Activated naive CD8-positive, alpha-beta T cell (primary cell): ENCODE data around the gene PRDX3.

ENCODE experiments used
- H3K27ac Mint-ChIP-seq: one replicate; pipeline ENCODE4 v1.8.0; 2021; ENCODE audit warnings: mixed read lengths
- H3K27me3 Mint-ChIP-seq: one replicate; pipeline ENCODE4 v1.8.0; 2021; ENCODE audit warnings: mixed read lengths
- H3K36me3 Mint-ChIP-seq: one replicate; pipeline ENCODE4 v1.8.0; 2021; ENCODE audit warnings: mixed read lengths
- H3K4me1 Mint-ChIP-seq: one replicate; pipeline ENCODE4 v1.8.0; 2021; ENCODE audit warnings: low read depth, mixed read lengths
- H3K4me3 Mint-ChIP-seq: one replicate; pipeline ENCODE4 v1.8.0; 2021; ENCODE audit warnings: mild to moderate bottlenecking, mixed read lengths
- H3K9me3 Mint-ChIP-seq: one replicate; pipeline ENCODE4 v1.8.0; 2021; ENCODE audit warnings: low read depth, mixed read lengths

PRDX3 gene

GRCh38 chr10:119209736-119210355 lies 31.2 kb upstream of the PRDX3 start:
- peak overlapping the region; percentile 98 for H3K4me3 Mint-ChIP-seq
- H3K9me3 Mint-ChIP-seq = no peaks in the 10 kb centered on the region
- H3K27me3 Mint-ChIP-seq = no peaks in the 10 kb centered on the region
- H3K36me3 Mint-ChIP-seq = no peaks in the 10 kb centered on the region
- peak overlapping the region; percentile 93 for H3K27ac Mint-ChIP-seq
- H3K4me1 Mint-ChIP-seq = peaks cover 71% of the 10 kb centered on the region

- Mint-ChIP-seq H3K27ac (peak overlapping the region; percentile 93), H3K4me1 (peaks cover 68% of the 10 kb centered on the region), H3K9me3 (no peaks in the 10 kb centered on the region), H3K36me3 (no peaks in the 10 kb centered on the region), H3K4me3 (peak overlapping the region; percentile 98), H3K27me3 (no peaks in the 10 kb centered on the region)
Observed at GRCh38 chr10:119209035-119209735, 30.6 kb upstream of the PRDX3 start.

- no peaks in the 10 kb centered on the region for H3K9me3 Mint-ChIP-seq
- no peaks in the 10 kb centered on the region for H3K36me3 Mint-ChIP-seq
- peaks cover 62% of the 10 kb centered on the region for H3K4me1 Mint-ChIP-seq
- peak overlapping the region; percentile 98 for H3K4me3 Mint-ChIP-seq
- H3K27ac Mint-ChIP-seq = peak overlapping the region; percentile 93
- H3K27me3 Mint-ChIP-seq = no peaks in the 10 kb centered on the region
Observed at GRCh38 chr10:119208553-119208940, 29.9 kb upstream of the PRDX3 start.

- Mint-ChIP-seq H3K36me3 (no peaks in the 10 kb centered on the region), H3K27me3 (no peaks in the 10 kb centered on the region), H3K4me1 (peaks cover 58% of the 10 kb centered on the region), H3K27ac (peak overlapping the region; percentile 93), H3K9me3 (no peaks in the 10 kb centered on the region), H3K4me3 (peak overlapping the region; percentile 98)
Observed at GRCh38 chr10:119207713-119208552, 29.3 kb upstream of the PRDX3 start.

- H3K27me3 Mint-ChIP-seq = no peaks in the 10 kb centered on the region
- peak within 1 kb of the TSS; percentile 96 for H3K27ac Mint-ChIP-seq
- H3K4me3 Mint-ChIP-seq = peak within 1 kb of the TSS; percentile 98
- no peaks in the 10 kb centered on the region for H3K9me3 Mint-ChIP-seq
- no peaks in the 10 kb centered on the region for H3K36me3 Mint-ChIP-seq
- peaks cover 51% of the 10 kb centered on the region for H3K4me1 Mint-ChIP-seq
Observed at GRCh38 chr10:119207366-119207666, 28.7 kb upstream of the PRDX3 start, which contains the start of gene GRK5. GRK5 (plus strand) TSS chr10:119207571; CDS start chr10:119207918, 347 bp downstream.

GRCh38 chr10:119206603-119207365 lies 28.2 kb upstream of the PRDX3 start:
- H3K36me3 Mint-ChIP-seq = no peaks in the 10 kb centered on the region
- no peaks in the 10 kb centered on the region for H3K27me3 Mint-ChIP-seq
- H3K9me3 Mint-ChIP-seq = no peaks in the 10 kb centered on the region
- peaks cover 46% of the 10 kb centered on the region for H3K4me1 Mint-ChIP-seq
- peak overlapping the region; percentile 93 for H3K4me3 Mint-ChIP-seq
- peak overlapping the region; percentile 96 for H3K27ac Mint-ChIP-seq

- no peaks in the 10 kb centered on the region for H3K9me3 Mint-ChIP-seq
- H3K27ac Mint-ChIP-seq = peak overlapping the region; percentile 96
- peak overlapping the region; percentile 93 for H3K4me3 Mint-ChIP-seq
- H3K36me3 Mint-ChIP-seq = no peaks in the 10 kb centered on the region
- H3K27me3 Mint-ChIP-seq = no peaks in the 10 kb centered on the region
- H3K4me1 Mint-ChIP-seq = peaks cover 39% of the 10 kb centered on the region
Observed at GRCh38 chr10:119205894-119206602, 27.4 kb upstream of the PRDX3 start.

- Mint-ChIP-seq H3K9me3 (no peaks in the 10 kb centered on the region), H3K4me3 (no peak overlapping the region), H3K4me1 (peaks cover 24% of the 10 kb centered on the region), H3K27me3 (no peaks in the 10 kb centered on the region), H3K36me3 (no peaks in the 10 kb centered on the region), H3K27ac (no peak overlapping the region)
Observed at GRCh38 chr10:119203006-119203405, 24.4 kb upstream of the PRDX3 start.

GRCh38 chr10:119201233-119201632 lies 22.6 kb upstream of the PRDX3 start:
- Mint-ChIP-seq H3K27ac (no peak overlapping the region), H3K27me3 (no peaks in the 10 kb centered on the region), H3K4me1 (peaks cover 24% of the 10 kb centered on the region), H3K4me3 (no peak overlapping the region), H3K9me3 (no peaks in the 10 kb centered on the region), H3K36me3 (no peaks in the 10 kb centered on the region)

GRCh38 chr10:119199231-119199992 lies 20.8 kb upstream of the PRDX3 start:
- H3K27ac Mint-ChIP-seq = peak overlapping the region; percentile 72
- no peaks in the 10 kb centered on the region for H3K36me3 Mint-ChIP-seq
- H3K4me3 Mint-ChIP-seq = no peak overlapping the region
- peaks cover 19% of the 10 kb centered on the region for H3K4me1 Mint-ChIP-seq
- H3K9me3 Mint-ChIP-seq = no peaks in the 10 kb centered on the region
- H3K27me3 Mint-ChIP-seq = no peaks in the 10 kb centered on the region

GRCh38 chr10:119198438-119198837 lies 19.8 kb upstream of the PRDX3 start:
- no peaks in the 10 kb centered on the region for H3K9me3 Mint-ChIP-seq

GRCh38 chr10:119197921-119198320 lies 19.3 kb upstream of the PRDX3 start:
- H3K27ac Mint-ChIP-seq = peak overlapping the region; percentile 58
- no peaks in the 10 kb centered on the region for H3K9me3 Mint-ChIP-seq
- peak overlapping the region; percentile 45 for H3K4me3 Mint-ChIP-seq

More at GRCh38 chr10:119198438-119198837, 19.8 kb upstream of the PRDX3 start:
- Mint-ChIP-seq H3K36me3 (no peaks in the 10 kb centered on the region), H3K27me3 (no peaks in the 10 kb centered on the region), H3K27ac (peak overlapping the region; percentile 58), H3K4me3 (no peak overlapping the region), H3K4me1 (peaks cover 19% of the 10 kb centered on the region)

GRCh38 chr10:119191881-119192280 lies 13.3 kb upstream of the PRDX3 start:
- Mint-ChIP-seq H3K27ac (no peak overlapping the region), H3K4me3 (no peak overlapping the region), H3K4me1 (peaks cover 16% of the 10 kb centered on the region), H3K9me3 (no peaks in the 10 kb centered on the region), H3K27me3 (no peaks in the 10 kb centered on the region), H3K36me3 (no peaks in the 10 kb centered on the region)

More at GRCh38 chr10:119197921-119198320, 19.3 kb upstream of the PRDX3 start:
- Mint-ChIP-seq H3K36me3 (no peaks in the 10 kb centered on the region), H3K27me3 (no peaks in the 10 kb centered on the region), H3K4me1 (peaks cover 19% of the 10 kb centered on the region)
